Hematopoietic multipotent progenitor cell (in vitro differentiated cells): ENCODE results near the gene EPS15. TPM values are rescaled to one million over a fixed set of nuclear protein-coding genes. Genes with fewer than 3 reads are reported as not detected.
"Not testable (repeated sequence)": the region's sequence is repeated elsewhere in the genome, so short reads cannot be mapped to it uniquely, and the experiment has no call there.

Source experiments
- DNase-seq, 3 donors: peaks; one replicate each; pipeline ENCODE4 v3.0.0-alpha.2; 2011 to 2015; ENCODE audit warnings: low read depth in 2 of 3, low spot score in 2 of 3
- total RNA-seq: library from RNA; depleted of rRNA; stranded (reverse); fragments of >200 nt; gene quantifications from one replicate; pipeline ENCODE4 v1.2.3, GENCODE V29; 2012

The EPS15 gene
- total RNA-seq, 1 donor = 43.1 TPM

DNA sequence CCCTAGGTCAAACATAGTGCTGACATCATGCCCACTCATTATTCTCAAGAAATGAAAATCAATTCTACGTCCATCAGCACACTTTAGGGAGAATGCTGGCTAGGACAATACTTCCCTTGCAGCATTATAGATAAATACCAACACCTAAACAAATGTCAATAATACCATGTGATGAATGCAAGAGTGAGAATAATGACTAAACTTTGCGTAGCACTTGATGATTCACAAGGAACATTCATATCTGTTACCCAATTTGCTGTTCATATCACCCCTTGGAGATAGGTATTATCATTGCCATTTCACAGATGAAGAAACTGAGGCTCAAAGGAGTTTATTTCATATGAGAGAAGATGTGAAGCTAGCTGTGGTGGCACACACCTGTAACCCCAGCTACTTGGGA, 24.8 kb upstream of the EPS15 start:
- no peak for DNase-seq

DNA sequence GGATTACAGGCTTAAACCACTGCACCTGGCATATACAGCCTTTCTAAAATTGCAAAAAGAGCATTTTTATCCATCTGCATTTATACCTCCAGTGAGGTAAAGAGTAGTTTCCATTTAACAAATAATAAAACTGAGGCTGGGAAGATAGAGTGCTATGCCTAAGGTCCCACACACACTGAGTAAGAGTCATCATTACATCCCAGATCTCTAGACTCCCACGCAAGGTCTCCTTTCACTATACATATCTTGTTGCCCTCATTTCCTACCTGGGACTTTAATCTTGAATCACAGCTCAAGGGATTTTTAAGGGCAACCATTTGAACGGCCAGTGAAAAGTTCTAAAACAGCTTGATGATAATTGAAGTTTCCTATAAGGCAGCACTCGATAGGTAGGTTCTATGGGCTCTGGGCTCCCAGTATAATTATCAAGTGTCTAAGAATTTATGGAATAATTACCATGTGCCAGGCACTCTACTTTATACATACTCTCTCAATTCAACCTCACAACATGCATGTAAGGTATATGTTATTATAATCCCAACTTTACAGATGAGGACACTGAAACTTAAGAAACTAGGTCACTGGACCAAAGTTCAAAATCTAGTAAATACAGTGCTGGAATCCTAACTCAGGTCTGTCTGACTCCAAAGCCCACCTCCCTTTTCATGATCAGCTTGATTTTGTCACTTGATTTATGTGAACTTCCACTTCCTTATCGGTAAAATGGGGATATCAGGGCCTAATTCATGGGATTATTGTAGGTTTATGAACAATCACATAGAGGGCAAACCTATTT, 23.3 kb upstream of the EPS15 start:
- no peak for DNase-seq

GRCh38 chr1:51541313-51542050, 22.4 kb upstream of the EPS15 start:
- no peak for DNase-seq

- no peak for DNase-seq
Measured at GRCh38 chr1:51537568-51537967, 18.5 kb upstream of the EPS15 start.

GRCh38 chr1:51535006-51535592, 16.0 kb upstream of the EPS15 start:
- DNase-seq = peak in 2 of 3 donors; percentile 63 to 76

GRCh38 chr1:51534447-51534846, 15.4 kb upstream of the EPS15 start:
- DNase-seq = no peak

- DNase-seq = no peak
Measured at GRCh38 chr1:51532853-51533252, 13.8 kb upstream of the EPS15 start.

DNA sequence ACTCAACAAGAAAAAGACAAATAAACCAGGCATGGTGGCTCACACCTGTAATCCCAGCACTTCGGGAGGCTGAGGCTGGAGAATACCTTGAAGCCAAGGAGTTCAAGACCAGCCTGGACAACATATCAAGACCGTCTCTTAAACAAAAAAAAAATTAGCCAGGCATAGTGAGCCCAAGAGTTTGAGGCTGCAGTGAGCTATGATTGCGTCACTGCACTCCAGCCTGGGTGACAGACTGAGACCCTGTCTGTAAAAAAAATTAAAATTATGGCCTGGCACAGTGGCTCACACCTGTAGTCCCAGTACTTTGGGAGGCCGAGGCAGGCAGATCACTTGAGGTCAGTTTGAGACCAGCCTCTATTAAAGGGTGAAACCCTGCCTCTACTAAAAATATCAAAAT, 11.4 kb upstream of the EPS15 start:
- DNase-seq = not testable (repeated sequence)

- DNase-seq = no peak
Measured at GRCh38 chr1:51527144-51527543, 8.1 kb upstream of the EPS15 start.

GRCh38 chr1:51526248-51526647, 7.2 kb upstream of the EPS15 start:
- DNase-seq = no peak

- no peak for DNase-seq
Measured at GRCh38 chr1:51525295-51525694, 6.2 kb upstream of the EPS15 start.

- no peak for DNase-seq
Measured at GRCh38 chr1:51524817-51525216, 5.8 kb upstream of the EPS15 start.

DNA sequence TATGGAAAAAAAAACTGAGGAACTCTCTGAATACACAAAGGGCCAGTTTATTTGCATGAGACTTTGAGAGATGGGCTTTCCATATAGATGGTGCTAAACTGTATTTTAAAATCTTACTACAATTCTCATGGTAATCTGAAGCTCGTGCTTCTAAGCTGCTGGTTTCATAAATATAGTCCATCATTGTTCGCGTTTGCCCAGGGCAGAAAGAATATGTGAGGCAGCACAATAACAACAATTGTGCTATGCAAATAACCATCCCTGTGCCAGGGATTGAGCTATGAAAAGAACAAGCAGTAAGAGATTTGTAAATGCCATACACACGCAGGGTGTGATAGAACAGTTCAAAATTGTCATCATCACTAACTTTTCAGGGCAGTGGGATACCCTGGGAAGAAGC, 4.9 kb upstream of the EPS15 start:
- no peak for DNase-seq

DNA sequence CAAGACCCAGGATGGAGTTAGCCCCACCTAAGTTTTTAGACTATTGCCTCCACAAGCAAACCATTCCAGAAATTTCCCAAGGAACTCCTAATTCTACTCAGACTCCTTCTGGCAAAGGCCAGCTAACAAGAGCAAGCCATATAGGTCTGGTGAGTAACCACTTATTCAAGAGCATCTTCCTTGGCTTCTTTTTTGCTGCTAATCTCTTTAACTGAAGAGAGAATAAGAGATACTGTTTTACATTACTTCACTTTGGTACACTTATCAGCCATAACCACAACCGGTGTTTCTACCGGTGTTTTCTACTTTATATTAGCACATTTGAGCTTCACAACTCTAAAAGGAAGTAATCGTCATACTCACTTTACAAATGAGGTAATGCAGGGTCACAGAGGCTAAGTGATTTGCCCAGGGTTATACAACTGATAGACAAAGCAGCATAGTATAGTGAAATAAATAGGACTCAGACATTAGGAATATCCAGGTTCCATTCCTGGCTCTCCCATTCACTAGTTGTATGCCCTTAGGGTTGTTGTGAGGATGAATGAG, 1.7 kb upstream of the EPS15 start:
- peak in 1 of 3 donors; percentile 58 for DNase-seq

DNA sequence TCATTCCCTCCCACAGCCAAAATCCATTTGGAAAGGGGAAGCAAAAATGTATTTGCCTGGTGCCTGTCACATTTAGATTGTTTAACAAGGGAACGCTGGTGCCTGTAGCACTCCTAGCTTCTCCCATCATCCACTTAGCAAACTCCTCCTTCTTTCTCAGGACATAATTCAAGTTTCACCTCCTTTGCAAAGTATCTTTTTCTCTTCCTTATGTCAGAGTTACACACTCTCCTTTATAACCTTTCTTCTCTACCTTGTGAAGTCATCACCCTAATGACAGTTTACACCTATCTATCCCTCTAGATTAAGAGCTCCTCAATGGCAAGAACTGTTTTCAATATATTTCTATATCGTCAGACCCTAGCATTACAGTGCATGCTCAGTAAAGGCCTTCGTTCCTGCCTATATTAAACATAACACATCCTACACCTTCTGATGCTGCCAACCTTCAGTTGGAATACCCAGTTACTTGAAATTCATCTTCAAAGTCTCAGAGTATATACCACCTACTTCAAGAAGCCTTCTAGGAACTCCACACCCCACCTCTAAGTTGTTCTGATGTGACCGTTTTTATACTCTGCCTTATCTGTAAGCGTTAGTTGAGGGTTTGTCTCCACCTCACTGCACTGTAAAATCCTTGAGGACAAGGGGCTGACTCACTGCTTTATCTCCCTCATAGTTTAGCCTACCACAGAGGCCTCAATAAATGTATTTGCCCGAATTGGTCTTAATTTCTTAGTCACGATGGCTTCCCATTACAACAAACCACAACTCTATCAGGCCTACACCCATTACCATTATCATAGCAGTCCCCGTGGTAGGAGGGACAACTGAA, 1.0 kb upstream of the EPS15 start:
- peak in 1 of 3 donors; percentile 36 for DNase-seq

DNA sequence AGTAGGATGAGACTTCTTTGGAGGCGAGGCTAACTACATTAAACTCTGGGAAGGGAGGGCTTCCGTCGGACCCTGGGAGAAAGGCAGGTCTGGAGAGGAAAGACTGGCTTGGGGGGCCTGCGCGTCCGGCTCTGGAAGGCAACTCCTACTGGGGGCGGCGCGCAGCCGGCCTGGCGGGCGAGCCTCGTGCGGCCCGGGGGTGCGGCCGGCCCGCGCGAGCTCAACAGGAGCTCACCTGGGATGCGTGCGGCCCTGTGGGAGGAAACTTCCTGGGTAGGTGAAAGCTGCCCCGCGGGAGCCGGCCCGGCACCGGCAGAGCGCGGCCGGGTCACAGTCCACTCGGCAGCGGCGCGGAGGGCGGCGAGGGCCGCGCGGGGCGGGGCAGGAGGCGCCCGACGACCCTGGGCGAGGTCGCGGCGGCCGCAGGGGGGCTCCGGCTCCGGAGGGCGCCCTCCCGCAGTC, 449 bp downstream of the EPS15 start:
- DNase-seq = peak in 1 of 3 donors; percentile 17

- DNase-seq = peak in 1 of 3 donors; percentile 54
Measured at GRCh38 chr1:51518033-51518585, 957 bp downstream of the EPS15 start.

DNA sequence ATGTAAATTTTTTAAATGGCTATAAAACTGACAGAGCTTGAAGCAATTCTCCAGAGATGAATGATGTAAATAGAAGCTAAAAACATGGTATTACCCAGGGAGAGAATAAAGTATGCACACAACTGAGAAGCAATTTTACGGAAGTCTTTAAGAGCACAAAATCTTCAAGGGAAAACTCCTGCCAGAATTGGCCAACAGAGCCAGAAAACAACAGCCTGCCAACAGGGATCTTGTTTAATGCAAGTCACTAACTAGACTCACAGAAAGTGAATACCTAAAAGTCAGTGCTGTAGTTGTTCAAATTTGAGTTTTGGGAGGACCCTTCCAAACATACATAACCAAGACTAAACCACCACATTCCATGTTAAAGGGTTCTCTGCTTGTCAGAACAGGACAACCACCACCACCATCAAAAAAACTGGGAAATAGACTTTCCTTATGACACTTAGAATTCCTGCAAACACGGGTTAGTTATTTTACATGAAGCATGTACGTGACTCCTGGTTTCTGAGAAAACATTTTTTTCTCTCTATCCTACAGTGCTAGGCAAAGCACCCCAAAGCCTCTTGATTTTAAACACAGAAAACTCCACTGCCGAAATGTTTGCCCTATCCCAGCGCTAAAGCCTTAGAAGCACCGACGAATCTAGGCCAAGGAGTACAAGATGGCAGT, 1.6 kb downstream of the EPS15 start:
- no peak for DNase-seq

- DNase-seq = no peak
Measured at GRCh38 chr1:51516649-51517158, 2.4 kb downstream of the EPS15 start.
